NCI-H82 treated with DMSO at 0.1 percent for 48 hours (cell line): ENCODE results near the gene NSUN7.
A peak's percentile ranks its signal among the peaks of the same experiment; 100 is the strongest.
"Not testable (repeated sequence)": the region's sequence is repeated elsewhere in the genome, so short reads cannot be mapped to it uniquely, and the experiment has no call there.

Source experiments
- DNase-seq: peaks from one replicate; lab custom pipeline; 2025; ENCODE audit not compliant: unreplicated experiment; lab: John Stamatoyannopoulos, UW

Gene NSUN7

GRCh38 chr4:40812386-40812785 is 62.6 kb downstream of the NSUN7 start:
- DNase-seq, result no peak

- no peak for DNase-seq
Observed at GRCh38 chr4:40812856-40813255, 63.1 kb downstream of the NSUN7 start.

DNA sequence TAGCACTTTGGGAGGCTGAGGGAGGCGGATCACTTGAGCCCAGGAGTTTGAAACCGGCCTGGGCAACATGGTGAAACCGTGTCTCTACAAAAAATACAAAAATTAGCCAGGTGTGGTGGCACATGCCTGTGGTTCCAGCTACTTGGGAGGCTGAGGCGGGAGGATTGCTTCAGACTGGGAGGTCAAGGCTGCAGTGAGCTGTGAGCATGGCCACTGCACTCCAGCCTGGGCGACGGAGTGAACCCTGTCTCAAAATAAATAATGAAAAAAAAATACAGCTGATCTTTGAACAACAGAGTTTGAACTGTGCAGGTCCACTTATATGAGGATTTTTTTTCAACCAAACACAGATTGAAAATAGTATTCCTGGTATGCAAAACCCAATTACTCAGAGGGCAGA is 67.4 kb downstream of the NSUN7 start:
- DNase-seq, result not testable (repeated sequence)

DNA sequence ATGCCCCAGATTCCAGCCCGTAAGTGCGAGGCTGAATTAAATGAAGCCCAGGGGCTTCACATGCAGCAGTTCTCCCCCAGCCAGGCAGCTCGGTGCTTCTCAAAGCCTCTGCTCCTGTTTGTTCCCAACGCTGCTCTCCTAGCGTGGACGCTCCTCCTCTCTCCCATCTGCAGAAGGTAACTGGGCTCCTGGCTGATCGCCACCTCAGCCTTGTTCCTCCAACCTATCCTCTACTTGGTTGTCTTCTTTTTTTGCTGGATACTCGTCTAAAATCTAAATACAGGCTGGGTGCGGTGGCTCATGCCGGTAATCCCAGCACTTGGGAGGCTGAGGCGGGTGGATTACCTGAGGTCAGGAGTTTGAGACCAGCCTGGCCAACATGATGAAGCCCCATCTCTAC is 70.3 kb downstream of the NSUN7 start:
- DNase-seq, result no peak

DNA sequence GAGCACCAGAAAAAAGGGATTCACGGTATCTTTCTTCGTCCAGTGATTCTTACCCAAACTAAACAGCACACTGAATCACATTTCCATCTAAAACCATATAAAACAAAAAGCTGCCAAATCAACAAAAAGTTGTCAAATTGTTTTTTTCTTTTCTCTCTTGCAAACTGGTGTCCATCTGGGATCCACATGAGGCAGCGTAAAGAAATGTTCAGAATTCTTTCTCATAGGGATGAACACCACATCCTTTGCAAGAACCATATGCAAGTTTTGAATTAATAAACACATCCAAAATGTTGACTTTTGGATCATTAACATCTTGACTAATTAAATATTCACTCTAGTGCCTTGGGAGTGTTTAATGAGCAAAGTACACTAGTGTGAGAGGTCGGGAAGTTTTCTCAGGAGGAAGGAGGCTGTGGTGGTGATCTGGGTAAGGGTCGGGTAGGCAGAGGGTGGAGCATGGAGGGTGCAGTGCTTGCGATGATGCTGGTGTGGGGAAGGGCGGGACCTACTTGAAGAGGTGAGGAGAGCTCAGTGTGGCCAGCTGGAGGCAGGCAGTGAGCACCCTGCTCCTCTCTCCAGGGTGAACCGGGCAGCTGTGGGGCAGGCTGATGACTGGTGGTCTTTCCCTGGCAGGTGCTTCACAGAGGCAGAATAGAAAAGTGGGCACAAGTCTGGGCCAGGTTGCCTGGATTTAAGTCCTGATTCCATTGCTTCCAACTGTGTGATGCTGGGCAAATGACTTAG is 72.8 kb downstream of the NSUN7 start:
- DNase-seq, result no peak

DNA sequence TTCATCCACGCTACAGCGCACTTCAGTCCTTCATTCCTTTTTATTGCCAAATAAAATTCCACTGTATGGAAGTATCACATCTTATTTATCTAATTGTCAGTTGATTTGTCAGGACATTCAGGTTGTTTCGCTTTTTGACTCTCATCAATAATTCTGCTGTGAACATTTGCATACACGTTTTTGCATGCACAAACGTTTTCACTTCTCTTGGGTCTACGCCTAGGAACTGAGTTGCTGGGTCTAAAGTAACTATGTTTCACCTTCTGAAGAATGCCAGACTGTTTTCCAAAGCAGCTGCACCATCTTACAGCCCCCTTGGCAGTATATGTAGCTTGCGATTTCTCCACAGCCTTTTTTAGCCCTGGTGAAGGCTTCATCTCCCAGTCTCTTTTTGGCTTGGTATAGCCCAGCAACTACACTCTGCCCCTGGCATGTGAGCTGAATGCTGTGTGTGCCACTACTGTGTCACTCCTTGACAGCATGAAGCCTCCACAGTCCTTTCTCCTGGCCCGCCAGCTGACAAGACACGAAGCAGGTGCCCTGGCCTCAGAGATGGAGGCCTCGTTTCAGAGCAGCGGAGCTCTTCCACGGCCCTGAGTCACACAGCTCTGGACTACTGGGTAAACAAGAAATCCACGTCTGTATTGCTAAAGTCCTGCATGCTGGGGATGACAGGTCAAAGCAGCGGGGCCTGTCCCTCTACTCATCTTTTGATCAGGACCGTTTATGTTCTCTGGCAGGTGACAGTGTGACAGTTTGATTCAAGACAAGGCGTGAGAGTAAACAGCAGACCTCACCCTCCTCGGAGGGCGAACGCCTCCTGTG is 75.5 kb downstream of the NSUN7 start:
- DNase-seq, result no peak

- no peak for DNase-seq
Observed at GRCh38 chr4:40826821-40827220, 77.1 kb downstream of the NSUN7 start.

GRCh38 chr4:40827758-40828157 is 78.0 kb downstream of the NSUN7 start:
- DNase-seq, result no peak

DNA sequence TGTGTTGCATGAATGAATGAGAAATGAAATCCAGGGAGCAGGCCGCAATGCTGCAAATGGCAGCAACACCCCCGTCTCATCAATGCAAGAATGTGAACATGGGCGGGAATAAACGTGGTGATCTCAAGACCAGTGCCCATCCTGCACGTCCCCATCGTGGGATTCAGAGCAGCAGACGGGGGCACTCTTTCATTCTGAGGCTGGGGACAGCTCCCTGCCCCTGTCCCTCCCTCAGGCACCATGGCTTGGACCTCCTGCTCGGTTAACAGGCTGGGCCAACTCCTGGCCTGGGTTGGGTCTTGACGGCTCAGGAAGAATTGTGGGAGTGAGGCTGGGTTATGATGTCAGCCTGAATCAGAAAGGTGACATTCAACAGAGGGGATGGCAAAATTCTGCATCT is 78.9 kb downstream of the NSUN7 start:
- no peak for DNase-seq

- DNase-seq, result no peak
Observed at GRCh38 chr4:40829586-40829985, 79.8 kb downstream of the NSUN7 start.

DNA sequence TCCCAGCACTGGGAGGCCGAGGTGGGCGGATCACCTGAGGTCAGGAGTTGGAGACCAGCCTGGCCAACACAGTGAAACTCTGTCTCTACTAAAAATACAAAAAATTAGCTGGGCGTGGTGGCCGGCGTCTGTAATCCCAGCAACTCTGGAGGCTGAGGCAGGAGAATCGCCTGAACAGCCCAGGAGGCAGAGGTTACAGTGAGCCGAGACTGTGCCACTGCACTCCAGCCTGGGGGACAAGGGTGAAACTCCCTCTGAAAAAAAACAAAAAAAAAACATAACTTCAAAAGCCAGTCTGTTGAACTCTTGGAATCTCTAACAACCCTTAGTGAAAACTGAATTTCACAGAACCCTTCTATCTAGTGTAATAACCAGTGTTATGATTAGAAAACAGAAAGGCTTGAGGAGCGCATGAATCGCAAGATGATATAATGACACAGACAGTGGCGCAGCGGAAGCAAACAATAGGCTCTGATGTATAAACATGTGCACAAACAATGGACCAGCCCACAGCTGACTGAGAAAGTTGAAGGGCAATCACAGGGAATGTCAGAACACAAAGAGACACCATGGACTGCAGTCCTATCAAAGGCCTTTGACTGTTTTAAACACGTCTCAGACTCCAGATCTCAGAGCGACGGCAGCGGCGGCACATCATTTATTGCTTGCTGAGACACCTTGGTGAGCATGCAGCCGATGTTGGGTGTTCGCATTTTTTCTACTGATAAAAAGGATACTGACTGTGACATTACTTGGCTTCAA is 81.6 kb downstream of the NSUN7 start:
- DNase-seq, result no peak

DNA sequence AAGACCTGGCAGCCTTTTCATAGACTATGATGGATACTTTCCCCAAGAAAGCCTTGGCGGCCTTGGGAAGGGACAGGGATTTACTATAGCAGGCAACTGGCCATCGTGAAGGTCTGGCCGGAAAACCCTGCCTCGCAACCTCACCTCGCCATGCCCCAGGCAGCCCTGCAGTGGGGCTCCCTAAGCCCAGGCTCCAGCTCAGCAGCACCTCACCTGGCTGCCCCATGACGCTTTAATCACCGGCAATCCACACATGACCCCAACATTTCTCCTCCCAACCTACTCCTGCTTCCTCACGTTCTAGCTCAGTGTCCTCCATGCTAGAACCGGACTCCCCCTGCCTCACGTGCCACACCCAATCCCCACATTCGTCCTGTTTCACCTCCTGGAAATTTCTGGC is 82.4 kb downstream of the NSUN7 start:
- no peak for DNase-seq

GRCh38 chr4:40833212-40833611 is 83.5 kb downstream of the NSUN7 start:
- no peak for DNase-seq

- DNase-seq, result no peak
Observed at GRCh38 chr4:40837094-40837870, 87.5 kb downstream of the NSUN7 start.

DNA sequence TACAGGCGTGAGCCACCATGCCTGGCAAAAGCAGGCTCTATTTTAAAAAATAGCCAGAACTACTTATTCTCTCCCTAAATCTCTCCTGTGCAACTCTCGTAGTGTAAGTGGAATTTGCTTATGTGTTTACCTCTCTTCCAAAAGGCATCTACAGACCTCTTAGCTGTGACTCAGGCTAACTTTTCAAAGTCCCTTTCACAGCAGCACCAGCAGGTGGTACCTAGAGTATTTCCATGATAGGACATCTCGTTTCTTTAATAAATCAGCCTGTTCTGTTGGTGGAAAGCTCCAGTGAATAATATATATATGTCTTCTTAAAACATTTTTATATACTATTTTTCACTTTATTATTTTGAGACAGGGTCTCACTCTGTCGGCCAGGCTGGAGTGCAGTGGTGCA is 89.0 kb downstream of the NSUN7 start:
- DNase-seq, result no peak

DNA sequence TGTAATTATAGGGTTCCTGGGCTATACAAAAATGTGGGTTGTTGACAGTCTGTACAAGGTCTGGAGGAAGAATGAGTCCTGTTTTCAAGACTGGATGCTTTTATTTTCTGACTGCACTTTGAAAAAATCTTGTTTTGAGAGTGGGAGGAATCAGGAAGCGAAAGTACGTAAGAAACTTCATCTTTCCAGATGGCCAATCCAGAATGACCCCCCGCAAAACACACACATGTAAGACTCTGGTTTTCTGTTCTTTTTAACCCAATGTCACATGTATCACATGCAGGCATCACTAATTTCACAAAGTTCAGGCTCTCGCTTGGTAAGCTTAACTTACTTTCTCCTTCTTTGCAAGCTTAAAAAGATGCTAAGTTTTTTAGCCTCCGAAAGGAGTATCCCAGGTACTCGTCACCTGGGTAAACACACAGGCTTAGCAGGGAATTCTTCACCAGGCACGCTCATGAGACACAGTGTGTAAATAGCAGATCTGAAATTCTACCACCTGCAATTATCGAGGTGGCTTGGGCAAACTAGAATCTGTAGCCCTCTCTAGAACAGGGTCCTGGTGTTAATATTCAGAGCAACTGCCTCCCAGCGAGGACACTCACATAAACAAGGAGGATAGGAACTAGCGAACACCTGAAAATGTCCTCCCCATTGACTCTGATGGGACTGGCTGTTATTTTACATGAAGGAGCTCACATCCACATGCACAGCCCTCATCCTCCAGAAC is 90.7 kb downstream of the NSUN7 start:
- DNase-seq, result no peak

DNA sequence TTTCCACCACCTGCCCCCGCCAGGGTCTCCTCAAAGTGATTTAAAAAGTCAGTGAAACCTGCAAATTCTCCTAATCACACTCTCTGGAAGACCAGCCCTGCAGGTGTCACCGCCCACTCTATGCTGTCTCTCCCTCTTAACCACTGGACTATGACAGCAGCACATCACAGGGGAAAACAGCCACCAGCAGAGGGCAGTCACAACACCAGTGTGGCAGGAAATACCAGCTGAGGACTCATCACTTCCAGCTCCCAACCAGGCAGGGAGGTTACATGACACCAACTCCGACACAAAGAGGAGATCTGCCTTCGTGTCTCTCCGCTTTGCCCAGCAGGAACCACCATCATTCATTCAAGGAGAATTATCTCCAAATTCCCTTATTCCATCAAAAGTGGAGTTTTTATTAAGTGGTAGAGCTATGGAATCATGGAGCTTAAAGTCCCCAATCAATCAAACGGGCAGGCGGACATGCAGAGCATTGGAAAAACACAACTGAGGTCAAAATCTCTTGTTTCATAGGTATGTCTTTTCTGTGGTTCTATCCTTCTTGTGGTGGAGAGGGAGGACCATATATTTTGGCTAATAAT is 91.3 kb downstream of the NSUN7 start:
- DNase-seq, result peak; percentile 18

- no peak for DNase-seq
Observed at GRCh38 chr4:40842318-40842717, 92.6 kb downstream of the NSUN7 start.

- no peak for DNase-seq
Observed at GRCh38 chr4:40842725-40843423, 93.1 kb downstream of the NSUN7 start.
